Measurements from ENCODE around the gene ARMC2. TPM values are rescaled to one million over a fixed set of nuclear protein-coding genes. Genes with fewer than 3 reads are reported as not detected.
A peak's percentile ranks its signal among the peaks of the same experiment; 100 is the strongest.

ARMC2 gene
- total RNA-seq, 1 donor = 0.86 TPM

- DNase-seq (ENCODE audit: low read depth) = no peak
- TF ChIP-seq, protein P1, sequence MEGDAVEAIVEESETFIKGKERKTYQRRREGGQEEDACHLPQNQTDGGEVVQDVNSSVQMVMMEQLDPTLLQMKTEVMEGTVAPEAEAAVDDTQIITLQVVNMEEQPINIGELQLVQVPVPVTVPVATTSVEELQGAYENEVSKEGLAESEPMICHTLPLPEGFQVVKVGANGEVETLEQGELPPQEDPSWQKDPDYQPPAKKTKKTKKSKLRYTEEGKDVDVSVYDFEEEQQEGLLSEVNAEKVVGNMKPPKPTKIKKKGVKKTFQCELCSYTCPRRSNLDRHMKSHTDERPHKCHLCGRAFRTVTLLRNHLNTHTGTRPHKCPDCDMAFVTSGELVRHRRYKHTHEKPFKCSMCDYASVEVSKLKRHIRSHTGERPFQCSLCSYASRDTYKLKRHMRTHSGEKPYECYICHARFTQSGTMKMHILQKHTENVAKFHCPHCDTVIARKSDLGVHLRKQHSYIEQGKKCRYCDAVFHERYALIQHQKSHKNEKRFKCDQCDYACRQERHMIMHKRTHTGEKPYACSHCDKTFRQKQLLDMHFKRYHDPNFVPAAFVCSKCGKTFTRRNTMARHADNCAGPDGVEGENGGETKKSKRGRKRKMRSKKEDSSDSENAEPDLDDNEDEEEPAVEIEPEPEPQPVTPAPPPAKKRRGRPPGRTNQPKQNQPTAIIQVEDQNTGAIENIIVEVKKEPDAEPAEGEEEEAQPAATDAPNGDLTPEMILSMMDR (IDR thresholded peaks at IDR 0.05; ENCODE audit: insufficient read depth, low read depth, low read length) = no peak
- no peak overlapping the region for H3K4me3 ChIP-seq (ENCODE audit: low read depth, low read length)
Measured at GRCh38 chr6:108957221-108957620, 109.0 kb downstream of the ARMC2 start.

GRCh38 chr6:108958900-108959770, 110.9 kb downstream of the ARMC2 start:
- no peak for DNase-seq (ENCODE audit: low read depth)
- H3K4me3 ChIP-seq (ENCODE audit: low read depth, low read length) = no peak overlapping the region
- TF ChIP-seq, protein P1 (IDR thresholded peaks at IDR 0.05; ENCODE audit: insufficient read depth, low read depth, low read length) = no peak

DNA sequence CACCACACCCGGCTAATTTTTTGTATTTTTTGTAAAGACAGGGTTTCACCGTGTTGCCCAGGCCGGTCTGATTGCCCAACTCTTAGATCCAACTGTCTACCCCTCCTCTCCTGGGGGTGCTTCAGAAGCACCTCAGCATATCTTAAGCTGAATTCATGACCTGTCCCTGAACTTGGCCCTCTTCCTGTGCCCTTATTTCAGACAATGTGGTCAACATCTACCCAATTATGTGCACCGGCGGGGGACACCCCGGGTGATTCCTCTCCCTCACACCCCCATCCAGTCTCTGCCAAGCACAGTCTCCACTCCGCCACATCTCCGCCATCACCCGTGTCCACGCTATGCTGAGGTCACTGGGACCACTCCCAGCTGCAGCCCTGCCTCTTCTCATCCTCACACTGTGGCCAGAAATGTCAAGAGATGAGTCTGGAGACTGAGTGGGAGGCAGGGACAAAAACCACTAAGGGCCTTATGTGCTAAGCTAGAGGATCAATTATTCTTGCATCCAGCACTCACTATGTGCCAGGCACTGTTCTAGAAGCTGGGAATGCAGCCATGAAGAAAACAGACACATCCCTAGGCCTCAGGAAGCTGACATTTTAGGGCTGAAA, 111.9 kb downstream of the ARMC2 start:
- H3K4me3 ChIP-seq (ENCODE audit: low read depth, low read length) = no peak overlapping the region
- TF ChIP-seq, protein P1 (IDR thresholded peaks at IDR 0.05; ENCODE audit: insufficient read depth, low read depth, low read length) = no peak
- no peak for DNase-seq (ENCODE audit: low read depth)

GRCh38 chr6:108960601-108961000, 112.4 kb downstream of the ARMC2 start:
- TF ChIP-seq, protein P1 (IDR thresholded peaks at IDR 0.05; ENCODE audit: insufficient read depth, low read depth, low read length) = no peak
- peak; percentile 40 for DNase-seq (ENCODE audit: low read depth)
- H3K4me3 ChIP-seq (ENCODE audit: low read depth, low read length) = no peak overlapping the region

DNA sequence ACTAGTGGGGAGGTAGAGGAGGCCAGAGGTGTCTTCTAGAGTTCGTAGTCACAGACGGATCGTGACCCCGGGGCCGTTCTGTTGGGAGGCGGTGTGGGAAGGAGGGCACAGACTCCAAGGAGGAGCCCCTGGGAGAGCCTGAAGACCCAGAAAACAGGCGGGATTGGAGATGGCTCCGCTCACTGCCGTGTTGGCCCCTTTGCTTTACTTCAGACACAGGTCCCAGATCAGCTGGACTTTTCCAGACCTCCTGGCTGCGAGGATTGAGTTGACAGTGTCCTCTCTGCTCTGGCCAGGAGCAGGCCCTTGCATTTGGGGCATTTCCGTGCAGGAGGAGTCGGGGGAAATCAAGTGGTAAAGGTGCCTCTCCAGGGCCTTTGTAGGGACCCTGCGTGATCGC, 112.9 kb downstream of the ARMC2 start:
- TF ChIP-seq, protein P1 (IDR thresholded peaks at IDR 0.05; ENCODE audit: insufficient read depth, low read depth, low read length) = no peak
- no peak for DNase-seq (ENCODE audit: low read depth)
- no peak overlapping the region for H3K4me3 ChIP-seq (ENCODE audit: low read depth, low read length)

- no peak overlapping the region for H3K4me3 ChIP-seq (ENCODE audit: low read depth, low read length)
- peak; percentile 80 for DNase-seq (ENCODE audit: low read depth)
- TF ChIP-seq, protein P1 (IDR thresholded peaks at IDR 0.05; ENCODE audit: insufficient read depth, low read depth, low read length) = no peak
Measured at GRCh38 chr6:108961985-108962384, 113.8 kb downstream of the ARMC2 start.
